ENCODE results near the gene IER5. TPM values are rescaled to one million over a fixed set of nuclear protein-coding genes. Genes with fewer than 3 reads are reported as not detected.

The IER5 gene
- total RNA-seq, 1 donor: 12.3 TPM

- no peak overlapping the region for H3K4me3 ChIP-seq (ENCODE audit: low read depth, low read length)
- TF ChIP-seq CTCF (IDR thresholded peaks at IDR 0.05; ENCODE audit: insufficient read depth, low read length): no peak
- no peak for DNase-seq (ENCODE audit: low read depth)
Measured at GRCh38 chr1:181076852-181077251, 11.6 kb upstream of the IER5 start.

GRCh38 chr1:181077576-181078242, 10.8 kb upstream of the IER5 start:
- H3K4me3 ChIP-seq (ENCODE audit: low read depth, low read length): no peak overlapping the region
- peak; percentile 31 for DNase-seq (ENCODE audit: low read depth)
- TF ChIP-seq CTCF (IDR thresholded peaks at IDR 0.05; ENCODE audit: insufficient read depth, low read length): no peak

GRCh38 chr1:181079382-181079781, 9.1 kb upstream of the IER5 start:
- no peak for DNase-seq (ENCODE audit: low read depth)
- no peak overlapping the region for H3K4me3 ChIP-seq (ENCODE audit: low read depth, low read length)
- no peak for TF ChIP-seq CTCF (IDR thresholded peaks at IDR 0.05; ENCODE audit: insufficient read depth, low read length)

GRCh38 chr1:181079920-181080319, 8.6 kb upstream of the IER5 start:
- no peak overlapping the region for H3K4me3 ChIP-seq (ENCODE audit: low read depth, low read length)
- TF ChIP-seq CTCF (IDR thresholded peaks at IDR 0.05; ENCODE audit: insufficient read depth, low read length): no peak
- no peak for DNase-seq (ENCODE audit: low read depth)

- H3K4me3 ChIP-seq (ENCODE audit: low read depth, low read length): no peak overlapping the region
- DNase-seq (ENCODE audit: low read depth): no peak
- TF ChIP-seq CTCF (IDR thresholded peaks at IDR 0.05; ENCODE audit: insufficient read depth, low read length): no peak
Measured at GRCh38 chr1:181080556-181080955, 7.9 kb upstream of the IER5 start.

GRCh38 chr1:181081395-181081794, 7.1 kb upstream of the IER5 start:
- H3K4me3 ChIP-seq (ENCODE audit: low read depth, low read length): no peak overlapping the region
- TF ChIP-seq CTCF (IDR thresholded peaks at IDR 0.05; ENCODE audit: insufficient read depth, low read length): no peak
- no peak for DNase-seq (ENCODE audit: low read depth)
